Measurements from ENCODE around the gene GPRIN3. TPM values are rescaled to one million over a fixed set of nuclear protein-coding genes. Genes with fewer than 3 reads are reported as not detected.

GPRIN3 gene
- total RNA-seq, 1 experiment from 2014 or later: 3.8 TPM

- DNase-seq (ENCODE audit: low read depth, low spot score): no peak
- in situ Hi-C loops (cut with HindIII; ENCODE audit: low pct_unique_long_range_greater_than_20kb, low sequenced_read_pairs): no loop called here
Observed at GRCh38 chr4:89249313-89249712, 58.3 kb downstream of the GPRIN3 start.

- in situ Hi-C loops (cut with HindIII; ENCODE audit: low pct_unique_long_range_greater_than_20kb, low sequenced_read_pairs): no loop called here
- no peak for DNase-seq (ENCODE audit: low read depth, low spot score)
Observed at GRCh38 chr4:89248879-89249281, 58.7 kb downstream of the GPRIN3 start.

GRCh38 chr4:89247951-89248350 lies 59.6 kb downstream of the GPRIN3 start:
- DNase-seq (ENCODE audit: low read depth, low spot score): no peak
- in situ Hi-C loops (cut with HindIII; ENCODE audit: low pct_unique_long_range_greater_than_20kb, low sequenced_read_pairs): no loop called here

GRCh38 chr4:89245459-89245858 lies 62.1 kb downstream of the GPRIN3 start:
- DNase-seq (ENCODE audit: low read depth, low spot score): no peak
- in situ Hi-C loops (cut with HindIII; ENCODE audit: low pct_unique_long_range_greater_than_20kb, low sequenced_read_pairs): no loop called here

- in situ Hi-C loops (cut with HindIII; ENCODE audit: low pct_unique_long_range_greater_than_20kb, low sequenced_read_pairs): no loop called here
- DNase-seq (ENCODE audit: low read depth, low spot score): no peak
Observed at GRCh38 chr4:89243733-89244252, 63.8 kb downstream of the GPRIN3 start.

- DNase-seq (ENCODE audit: low read depth, low spot score): no peak
- in situ Hi-C loops (cut with HindIII; ENCODE audit: low pct_unique_long_range_greater_than_20kb, low sequenced_read_pairs): no loop called here
Observed at GRCh38 chr4:89242864-89243732, 64.5 kb downstream of the GPRIN3 start.

GRCh38 chr4:89242216-89242615 lies 65.4 kb downstream of the GPRIN3 start:
- DNase-seq (ENCODE audit: low read depth, low spot score): no peak
- in situ Hi-C loops (cut with HindIII; ENCODE audit: low pct_unique_long_range_greater_than_20kb, low sequenced_read_pairs): no loop called here

- in situ Hi-C loops (cut with HindIII; ENCODE audit: low pct_unique_long_range_greater_than_20kb, low sequenced_read_pairs): no loop called here
- DNase-seq (ENCODE audit: low read depth, low spot score): no peak
Observed at GRCh38 chr4:89230271-89230670, 77.3 kb downstream of the GPRIN3 start.

GRCh38 chr4:89226665-89227574 lies 80.7 kb downstream of the GPRIN3 start:
- DNase-seq (ENCODE audit: low read depth, low spot score): peak; percentile 90
- in situ Hi-C loops (cut with HindIII; ENCODE audit: low pct_unique_long_range_greater_than_20kb, low sequenced_read_pairs): no loop called here

- in situ Hi-C loops (cut with HindIII; ENCODE audit: low pct_unique_long_range_greater_than_20kb, low sequenced_read_pairs): no loop called here
- no peak for DNase-seq (ENCODE audit: low read depth, low spot score)
Observed at GRCh38 chr4:89222170-89222569, 85.4 kb downstream of the GPRIN3 start.

- DNase-seq (ENCODE audit: low read depth, low spot score): peak; percentile 3
- in situ Hi-C loops (cut with HindIII; ENCODE audit: low pct_unique_long_range_greater_than_20kb, low sequenced_read_pairs): no loop called here
Observed at GRCh38 chr4:89221167-89221867, 86.3 kb downstream of the GPRIN3 start.

- in situ Hi-C loops (cut with HindIII; ENCODE audit: low pct_unique_long_range_greater_than_20kb, low sequenced_read_pairs): no loop called here
- no peak for DNase-seq (ENCODE audit: low read depth, low spot score)
Observed at GRCh38 chr4:89218587-89218986, 89.0 kb downstream of the GPRIN3 start.

- in situ Hi-C loops (cut with HindIII; ENCODE audit: low pct_unique_long_range_greater_than_20kb, low sequenced_read_pairs): no loop called here
- DNase-seq (ENCODE audit: low read depth, low spot score): no peak
Observed at GRCh38 chr4:89217604-89218003, 90.0 kb downstream of the GPRIN3 start.

- in situ Hi-C loops (cut with HindIII; ENCODE audit: low pct_unique_long_range_greater_than_20kb, low sequenced_read_pairs): no loop called here
Observed at GRCh38 chr4:89216866-89217265, 90.7 kb downstream of the GPRIN3 start.

GRCh38 chr4:89216422-89216821 lies 91.2 kb downstream of the GPRIN3 start:
- in situ Hi-C loops (cut with HindIII; ENCODE audit: low pct_unique_long_range_greater_than_20kb, low sequenced_read_pairs): no loop called here
- no peak for DNase-seq (ENCODE audit: low read depth, low spot score)

More at GRCh38 chr4:89216866-89217265, 90.7 kb downstream of the GPRIN3 start:
- DNase-seq (ENCODE audit: low read depth, low spot score): no peak

GRCh38 chr4:89215736-89216135 lies 91.9 kb downstream of the GPRIN3 start:
- in situ Hi-C loops (cut with HindIII; ENCODE audit: low pct_unique_long_range_greater_than_20kb, low sequenced_read_pairs): no loop called here
- no peak for DNase-seq (ENCODE audit: low read depth, low spot score)

GRCh38 chr4:89214308-89214707 lies 93.3 kb downstream of the GPRIN3 start:
- DNase-seq (ENCODE audit: low read depth, low spot score): no peak
- in situ Hi-C loops (cut with HindIII; ENCODE audit: low pct_unique_long_range_greater_than_20kb, low sequenced_read_pairs): no loop called here

GRCh38 chr4:89213382-89213701 lies 94.3 kb downstream of the GPRIN3 start:
- in situ Hi-C loops (cut with HindIII; ENCODE audit: low pct_unique_long_range_greater_than_20kb, low sequenced_read_pairs): no loop called here
- DNase-seq (ENCODE audit: low read depth, low spot score): no peak
